ENCODE results near the gene TOMM20L.
A peak's percentile ranks its signal among the peaks of the same experiment; 100 is the strongest.

The TOMM20L gene

GRCh38 chr14:58427281-58428117 lies 31.8 kb downstream of the TOMM20L start, which contains the start of the genes KIAA0586 and TIMM9:
TSS of gene KIAA0586 (plus strand) at chr14:58427719. CDS start at chr14:58428265, 546 bp downstream.
TSS of gene TIMM9 (minus strand) at chr14:58427531. CDS start at chr14:58411945, 15,586 bp downstream.
- peak; percentile 98 for DNase-seq (ENCODE audit: low spot score)

- DNase-seq (ENCODE audit: low spot score) = peak; percentile 65
These were observed 32.5 kb downstream of the TOMM20L start for GRCh38 chr14:58428118-58428683.

- no peak for DNase-seq (ENCODE audit: low spot score)
These were observed 34.4 kb downstream of the TOMM20L start for GRCh38 chr14:58430156-58430555.

GRCh38 chr14:58439476-58439875 lies 43.7 kb downstream of the TOMM20L start:
- DNase-seq (ENCODE audit: low spot score) = no peak

- DNase-seq (ENCODE audit: low spot score) = no peak
These were observed 48.9 kb downstream of the TOMM20L start for GRCh38 chr14:58444627-58445026.

- DNase-seq (ENCODE audit: low spot score) = no peak
These were observed 60.0 kb downstream of the TOMM20L start for GRCh38 chr14:58455593-58456265.
